ENCODE data around the gene LCMT2.

- no peak for TF ChIP-seq CTCF (conservative IDR thresholded peaks at IDR 0.05; ENCODE audit: low read depth in 2 of 2)
- no peak for TF ChIP-seq EZH2 (IDR thresholded peaks at IDR 0.05; ENCODE audit: low read depth, unreplicated experiment)
- TF ChIP-seq POLR2AphosphoS5 (IDR thresholded peaks at IDR 0.05; ENCODE audit: low read depth), result no peak
- TF ChIP-seq EZH2phosphoT487 (IDR thresholded peaks at IDR 0.05; ENCODE audit: unreplicated experiment), result no peak
- no peak for TF ChIP-seq CREB1 (CRISPR knock-in tag; IDR thresholded peaks at IDR 0.05; ENCODE audit: low read depth)
- TF ChIP-seq ETS1 (IDR thresholded peaks at IDR 0.05), result no peak
- no peak for TF ChIP-seq REST (IDR thresholded peaks at IDR 0.05; ENCODE audit: unreplicated experiment)
- no peak for TF ChIP-seq JUNB (IDR thresholded peaks at IDR 0.05; ENCODE audit: unreplicated experiment)
- TF ChIP-seq ZNF462 (CRISPR knock-in tag; IDR thresholded peaks at IDR 0.05), result no peak
- no peak for TF ChIP-seq STAT1 (IDR thresholded peaks at IDR 0.05; ENCODE audit: unreplicated experiment)
- no peak for TF ChIP-seq NANOG (IDR thresholded peaks at IDR 0.05; ENCODE audit: borderline replicate concordance)
Measured at GRCh38 chr15:43314171-43314570, 16.2 kb downstream of the LCMT2 start.

All from GM23338 (cell line).